ENCODE results near the gene IGFBP3.

The IGFBP3 gene

DNA sequence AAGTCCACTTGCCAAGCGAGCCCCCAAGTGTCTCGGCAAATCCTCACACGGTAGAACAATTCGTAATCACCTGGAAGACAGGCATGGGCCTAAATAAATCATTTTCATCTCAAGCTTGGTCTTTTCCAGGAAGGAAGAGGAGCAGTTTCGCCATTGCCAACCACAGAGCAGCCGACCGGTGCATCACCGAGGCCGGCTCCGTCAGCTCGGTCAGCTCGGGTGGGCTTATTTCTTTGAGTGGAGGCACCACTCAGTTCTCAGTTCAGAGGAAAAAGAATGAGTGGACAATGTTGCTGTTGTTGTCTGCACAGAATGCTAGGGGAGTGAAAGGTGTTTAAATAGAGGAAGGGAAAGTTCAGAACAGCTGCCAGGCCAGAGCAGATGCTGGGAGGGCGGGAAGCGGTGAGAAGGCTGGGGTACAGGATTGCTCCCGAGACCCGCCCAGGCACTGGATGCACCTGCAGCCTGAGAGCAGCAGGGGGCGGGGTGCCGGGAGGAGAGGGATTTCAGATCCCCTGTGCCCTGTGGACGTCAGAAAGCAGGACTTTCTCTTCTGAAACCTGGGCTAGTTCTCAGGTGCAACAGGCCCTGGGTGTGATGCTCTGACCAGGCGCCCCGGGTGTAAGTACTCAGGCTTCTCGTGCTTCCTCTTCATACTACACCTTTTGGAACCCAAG is 17.7 kb upstream of the IGFBP3 start:
- no peak overlapping the region for H3K4me3 ChIP-seq (replicated peaks in 1 of 2; ENCODE audit: low read depth in 2 of 2, low read length in 2 of 2)
- DNase-seq (ENCODE audit: low read depth in 2 of 2), result no peak
- TF ChIP-seq, protein P1, sequence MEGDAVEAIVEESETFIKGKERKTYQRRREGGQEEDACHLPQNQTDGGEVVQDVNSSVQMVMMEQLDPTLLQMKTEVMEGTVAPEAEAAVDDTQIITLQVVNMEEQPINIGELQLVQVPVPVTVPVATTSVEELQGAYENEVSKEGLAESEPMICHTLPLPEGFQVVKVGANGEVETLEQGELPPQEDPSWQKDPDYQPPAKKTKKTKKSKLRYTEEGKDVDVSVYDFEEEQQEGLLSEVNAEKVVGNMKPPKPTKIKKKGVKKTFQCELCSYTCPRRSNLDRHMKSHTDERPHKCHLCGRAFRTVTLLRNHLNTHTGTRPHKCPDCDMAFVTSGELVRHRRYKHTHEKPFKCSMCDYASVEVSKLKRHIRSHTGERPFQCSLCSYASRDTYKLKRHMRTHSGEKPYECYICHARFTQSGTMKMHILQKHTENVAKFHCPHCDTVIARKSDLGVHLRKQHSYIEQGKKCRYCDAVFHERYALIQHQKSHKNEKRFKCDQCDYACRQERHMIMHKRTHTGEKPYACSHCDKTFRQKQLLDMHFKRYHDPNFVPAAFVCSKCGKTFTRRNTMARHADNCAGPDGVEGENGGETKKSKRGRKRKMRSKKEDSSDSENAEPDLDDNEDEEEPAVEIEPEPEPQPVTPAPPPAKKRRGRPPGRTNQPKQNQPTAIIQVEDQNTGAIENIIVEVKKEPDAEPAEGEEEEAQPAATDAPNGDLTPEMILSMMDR (IDR thresholded peaks at IDR 0.05; ENCODE audit: low read depth, low read length), result peak; percentile 14

DNA sequence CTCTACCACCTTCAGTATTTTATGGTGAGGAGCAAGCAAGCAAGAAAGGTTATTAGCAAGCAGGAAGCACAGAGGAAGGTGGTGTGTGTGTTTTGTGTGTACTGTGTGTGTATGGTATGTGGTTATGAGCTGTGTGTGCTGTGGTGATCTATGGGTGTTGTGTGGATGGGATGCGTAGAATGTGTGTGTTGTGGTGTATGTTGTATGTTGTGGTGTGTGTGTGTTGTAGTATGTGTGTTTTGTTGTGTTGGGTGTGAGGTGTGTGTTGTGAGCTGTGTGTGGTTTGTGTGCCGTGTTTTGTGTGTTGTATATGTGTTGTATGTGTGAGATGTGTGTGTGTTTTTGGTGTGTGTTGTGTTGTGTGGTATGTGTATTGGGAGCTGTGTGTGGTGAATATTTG is 16.8 kb upstream of the IGFBP3 start:
- no peak for DNase-seq (ENCODE audit: low read depth in 2 of 2)
- TF ChIP-seq, protein P1 (IDR thresholded peaks at IDR 0.05; ENCODE audit: low read depth, low read length), result no peak
- no peak overlapping the region for H3K4me3 ChIP-seq (replicated peaks in 1 of 2; ENCODE audit: low read depth in 2 of 2, low read length in 2 of 2)

DNA sequence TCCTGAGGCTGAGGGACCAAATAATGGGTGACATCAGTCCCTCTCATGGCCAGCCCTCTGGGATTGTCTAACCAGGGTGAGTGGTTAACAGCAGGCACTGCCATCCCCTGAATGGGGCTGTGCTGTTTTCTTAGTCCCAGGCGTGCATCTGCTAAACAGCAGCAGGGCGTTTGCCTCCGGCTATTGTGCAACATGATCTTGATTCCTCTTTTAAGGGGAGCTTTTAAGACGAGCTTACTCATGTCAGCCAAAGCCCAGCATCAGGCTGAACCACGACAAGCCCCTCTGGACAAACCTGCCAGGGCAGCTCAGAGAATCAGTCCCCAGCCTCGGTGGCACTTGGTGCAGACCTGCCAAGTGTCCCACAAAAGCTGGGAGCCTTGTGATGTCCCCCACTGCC is 16.2 kb upstream of the IGFBP3 start:
- TF ChIP-seq, protein P1 (IDR thresholded peaks at IDR 0.05; ENCODE audit: low read depth, low read length), result no peak
- DNase-seq (ENCODE audit: low read depth in 2 of 2), result no peak
- H3K4me3 ChIP-seq (replicated peaks in 1 of 2; ENCODE audit: low read depth in 2 of 2, low read length in 2 of 2), result no peak overlapping the region

DNA sequence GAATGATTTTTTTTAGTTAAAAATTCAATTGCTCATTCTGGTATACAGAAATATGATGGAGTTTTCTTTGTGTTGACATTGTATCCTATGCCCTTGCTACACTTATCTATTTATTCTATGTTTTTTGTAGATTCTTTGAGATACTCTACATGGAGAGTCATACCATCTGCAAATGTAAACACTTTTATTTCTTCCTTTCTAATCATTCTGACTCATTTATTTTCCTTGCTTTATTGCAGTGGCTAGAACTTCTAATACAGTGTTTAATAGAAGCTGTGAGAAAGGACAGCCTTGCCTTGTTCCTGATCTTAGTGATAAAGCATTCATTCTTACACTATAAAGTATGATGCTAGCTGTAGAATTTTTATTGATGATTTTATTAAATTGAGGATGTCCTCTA is 9.9 kb upstream of the IGFBP3 start:
- TF ChIP-seq, protein P1 (IDR thresholded peaks at IDR 0.05; ENCODE audit: low read depth, low read length), result no peak
- H3K4me3 ChIP-seq (replicated peaks in 1 of 2; ENCODE audit: low read depth in 2 of 2, low read length in 2 of 2), result no peak overlapping the region
- no peak for DNase-seq (ENCODE audit: low read depth in 2 of 2)

DNA sequence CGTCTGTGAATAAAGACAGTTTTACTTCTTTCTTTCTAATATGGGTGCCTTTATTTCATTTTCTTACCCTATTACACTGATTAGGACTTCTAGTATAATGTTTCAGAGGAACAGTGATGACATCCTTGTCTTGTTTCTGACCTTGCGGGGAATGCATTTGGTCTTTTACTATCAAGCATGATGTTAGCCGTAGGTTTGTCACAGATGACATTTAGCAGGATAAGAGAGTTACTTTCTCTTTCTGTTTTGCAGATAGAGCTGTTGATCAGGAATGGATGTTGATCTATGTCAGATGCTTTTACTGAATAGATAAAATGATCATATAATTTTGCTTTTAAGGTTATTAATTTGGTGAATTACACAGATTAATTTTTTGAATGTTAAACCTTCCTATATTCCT is 6.6 kb upstream of the IGFBP3 start:
- H3K4me3 ChIP-seq (replicated peaks in 1 of 2; ENCODE audit: low read depth in 2 of 2, low read length in 2 of 2), result no peak overlapping the region
- TF ChIP-seq, protein P1 (IDR thresholded peaks at IDR 0.05; ENCODE audit: low read depth, low read length), result no peak
- DNase-seq (ENCODE audit: low read depth in 2 of 2), result no peak

DNA sequence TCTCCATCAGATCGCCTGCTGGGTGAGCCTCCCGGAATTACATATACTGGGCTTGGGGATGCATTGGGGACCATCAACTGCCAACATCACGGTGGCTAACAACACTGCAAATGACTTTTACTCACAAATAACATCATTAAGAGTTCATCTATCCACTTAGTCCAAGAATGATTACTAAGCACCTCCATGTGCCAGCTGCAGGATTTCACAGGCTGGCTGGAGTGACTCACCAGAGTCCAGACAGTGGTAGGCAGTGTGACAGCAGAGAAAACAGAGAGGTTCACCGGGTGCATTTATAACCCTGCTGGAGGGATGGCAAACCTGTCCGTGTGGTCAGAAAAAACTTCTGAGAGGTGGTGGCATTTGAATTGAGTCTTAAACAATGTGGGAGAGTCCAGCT is 3.2 kb upstream of the IGFBP3 start:
- TF ChIP-seq, protein P1 (IDR thresholded peaks at IDR 0.05; ENCODE audit: low read depth, low read length), result peak; percentile 12
- no peak overlapping the region for H3K4me3 ChIP-seq (replicated peaks in 1 of 2; ENCODE audit: low read depth in 2 of 2, low read length in 2 of 2)
- DNase-seq (ENCODE audit: low read depth in 2 of 2), result peak; percentile 74 to 86

DNA sequence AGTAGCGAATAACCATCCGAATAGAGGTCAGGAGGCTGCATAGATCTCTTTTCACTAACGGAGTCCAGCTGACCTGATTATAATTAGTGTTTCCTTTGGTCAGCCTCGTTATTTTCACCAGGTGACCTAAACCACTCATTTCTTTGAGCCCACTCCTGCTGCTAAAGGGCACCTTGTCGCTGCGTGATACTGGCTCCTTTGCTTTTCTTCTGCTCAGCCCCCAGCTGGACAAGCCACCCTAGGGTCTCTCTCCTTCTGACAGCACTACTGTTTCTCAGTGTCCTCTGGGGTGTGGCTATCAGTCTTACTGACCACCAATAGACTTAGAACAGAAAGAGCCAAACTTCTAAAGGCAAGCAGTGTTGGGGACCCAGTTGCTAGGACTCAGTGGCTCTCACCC is 2.7 kb upstream of the IGFBP3 start:
- TF ChIP-seq, protein P1 (IDR thresholded peaks at IDR 0.05; ENCODE audit: low read depth, low read length), result no peak
- no peak for DNase-seq (ENCODE audit: low read depth in 2 of 2)
- H3K4me3 ChIP-seq (replicated peaks in 1 of 2; ENCODE audit: low read depth in 2 of 2, low read length in 2 of 2), result no peak overlapping the region
